IPS DF 4.7 (cell line): ENCODE results near the gene CKAP2.
"Not testable (repeated sequence)": the region's sequence is repeated elsewhere in the genome, so short reads cannot be mapped to it uniquely, and the experiment has no call there.

ENCODE experiments used
- DNase-seq: peaks from one replicate; pipeline ENCODE4 v3.0.0-alpha.2; 2013; ENCODE audit warnings: low spot score; ENCODE audit errors: extremely low read depth

The CKAP2 gene

DNA sequence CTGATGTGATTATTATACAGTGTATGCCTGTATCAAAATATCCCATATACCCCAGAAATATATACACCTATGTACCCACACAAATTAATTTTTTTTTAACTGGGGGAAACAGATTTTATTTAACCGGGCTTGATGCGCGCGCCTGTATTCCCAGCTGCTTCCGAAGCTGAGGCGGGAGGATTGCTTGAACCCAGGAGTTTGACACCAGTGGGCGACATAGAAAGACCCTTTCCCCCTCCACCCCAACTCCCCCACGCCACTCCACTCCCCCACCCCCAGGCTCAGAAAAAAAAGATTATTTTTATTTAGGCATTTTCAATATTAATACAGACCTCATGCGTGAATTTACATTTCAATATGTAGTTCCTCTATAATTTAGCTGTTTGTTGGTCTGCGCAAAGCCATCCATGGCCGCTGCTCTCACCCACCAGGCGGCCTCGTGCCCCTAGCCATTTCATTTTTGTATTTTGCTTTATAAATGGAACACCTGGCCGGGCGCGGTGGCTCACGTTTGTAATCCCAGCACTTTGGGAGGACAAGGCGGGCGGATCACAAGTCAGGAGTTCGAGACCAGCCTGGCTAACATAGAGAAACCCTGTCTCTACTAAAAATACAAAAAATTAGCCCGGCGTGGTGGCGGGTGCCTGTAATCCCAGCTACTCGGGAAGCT is 4.0 kb upstream of the CKAP2 start:
- DNase-seq: no peak

DNA sequence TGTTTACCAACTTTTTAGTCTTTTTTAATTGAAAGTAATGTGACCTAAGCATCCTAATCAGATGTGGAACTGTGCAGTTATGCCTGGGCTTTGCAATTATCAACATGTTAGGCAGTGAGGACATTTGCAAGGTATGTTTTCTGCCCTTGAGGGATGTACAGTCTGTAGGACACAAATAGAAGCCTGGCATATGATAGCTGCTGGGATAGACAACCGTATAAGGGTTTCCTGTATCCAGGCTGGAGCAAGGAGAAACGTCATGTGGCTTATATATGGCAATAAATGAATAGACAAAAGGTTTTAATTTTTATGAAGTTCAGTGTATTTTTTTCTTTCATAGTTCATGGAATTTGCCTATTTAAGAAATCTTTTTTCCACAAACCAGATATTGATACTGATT is 2.8 kb upstream of the CKAP2 start:
- DNase-seq: no peak

GRCh38 chr13:52454459-52454819 is 839 bp upstream of the CKAP2 start:
- no peak for DNase-seq

DNA sequence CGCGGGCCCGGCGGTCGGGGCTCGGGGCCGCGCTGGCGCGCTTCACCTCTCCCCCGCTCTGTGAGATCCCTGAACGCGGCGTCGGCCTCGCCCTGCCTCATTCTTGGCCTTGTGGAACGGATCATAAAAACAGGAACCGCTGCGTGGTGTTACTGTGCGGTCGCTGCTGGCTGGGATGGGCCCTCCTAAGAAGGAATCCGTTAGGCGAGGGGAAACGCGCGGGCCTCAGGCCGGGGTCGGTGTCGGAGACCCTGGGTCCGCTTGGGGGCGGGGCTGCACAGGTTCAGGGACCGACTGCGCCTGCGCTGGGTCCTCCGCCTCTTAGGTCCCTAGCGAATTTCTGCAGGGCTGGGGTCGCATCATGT is 381 bp downstream of the CKAP2 start:
- peak; percentile 14 for DNase-seq

DNA sequence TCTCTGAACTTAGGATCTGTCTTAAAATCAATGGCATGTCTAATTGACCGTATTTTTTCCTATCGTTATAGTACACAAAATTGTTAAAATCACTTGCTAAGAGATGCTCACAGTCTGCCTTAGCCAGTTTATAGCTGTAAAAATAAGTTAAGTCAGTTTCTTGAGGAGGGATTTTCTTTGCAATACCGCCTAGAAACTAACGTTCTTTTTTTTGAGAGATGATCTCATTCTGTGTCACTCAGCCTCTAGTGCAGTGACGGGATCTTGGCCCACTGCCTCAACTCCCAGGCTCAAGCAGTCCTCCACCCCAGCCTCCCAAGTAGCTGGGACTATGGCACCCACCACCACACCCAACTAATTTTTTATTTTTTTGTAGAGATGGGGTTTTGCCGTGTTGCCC is 4.4 kb downstream of the CKAP2 start:
- no peak for DNase-seq

DNA sequence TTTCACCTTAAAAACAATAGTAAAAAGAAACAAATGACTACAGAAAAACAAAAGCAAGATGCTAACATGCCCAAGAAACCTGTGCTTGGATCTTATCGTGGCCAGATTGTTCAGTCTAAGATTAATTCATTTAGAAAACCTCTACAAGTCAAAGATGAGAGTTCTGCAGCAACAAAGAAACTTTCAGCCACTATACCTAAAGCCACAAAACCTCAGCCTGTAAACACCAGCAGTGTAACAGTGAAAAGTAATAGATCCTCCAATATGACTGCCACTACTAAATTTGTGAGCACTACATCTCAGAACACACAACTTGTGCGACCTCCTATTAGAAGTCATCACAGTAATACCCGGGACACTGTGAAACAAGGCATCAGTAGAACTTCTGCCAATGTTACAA is 6.0 kb downstream of the CKAP2 start:
- no peak for DNase-seq

DNA sequence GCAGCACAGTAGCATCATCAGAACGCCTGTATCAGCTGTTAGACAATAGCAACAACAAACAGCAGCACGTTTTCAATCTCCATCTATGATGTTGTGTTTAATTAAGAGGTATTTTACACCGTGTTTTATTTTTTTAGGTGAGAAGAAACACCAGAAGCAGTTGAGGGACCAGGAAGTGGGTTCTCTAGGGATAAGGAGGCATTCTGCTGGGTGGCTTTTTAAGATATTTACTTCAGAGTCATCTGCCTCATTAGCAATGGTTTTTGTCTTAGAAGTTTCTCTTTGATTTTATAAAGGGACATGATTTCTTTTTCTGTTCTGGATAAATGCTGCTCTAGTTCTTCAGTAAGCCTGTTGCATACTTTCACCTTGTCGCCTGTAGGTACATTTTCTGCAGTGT is 8.2 kb downstream of the CKAP2 start:
- no peak for DNase-seq

- DNase-seq: not testable (repeated sequence)
Observed at GRCh38 chr13:52468487-52468886, 13.2 kb downstream of the CKAP2 start.

DNA sequence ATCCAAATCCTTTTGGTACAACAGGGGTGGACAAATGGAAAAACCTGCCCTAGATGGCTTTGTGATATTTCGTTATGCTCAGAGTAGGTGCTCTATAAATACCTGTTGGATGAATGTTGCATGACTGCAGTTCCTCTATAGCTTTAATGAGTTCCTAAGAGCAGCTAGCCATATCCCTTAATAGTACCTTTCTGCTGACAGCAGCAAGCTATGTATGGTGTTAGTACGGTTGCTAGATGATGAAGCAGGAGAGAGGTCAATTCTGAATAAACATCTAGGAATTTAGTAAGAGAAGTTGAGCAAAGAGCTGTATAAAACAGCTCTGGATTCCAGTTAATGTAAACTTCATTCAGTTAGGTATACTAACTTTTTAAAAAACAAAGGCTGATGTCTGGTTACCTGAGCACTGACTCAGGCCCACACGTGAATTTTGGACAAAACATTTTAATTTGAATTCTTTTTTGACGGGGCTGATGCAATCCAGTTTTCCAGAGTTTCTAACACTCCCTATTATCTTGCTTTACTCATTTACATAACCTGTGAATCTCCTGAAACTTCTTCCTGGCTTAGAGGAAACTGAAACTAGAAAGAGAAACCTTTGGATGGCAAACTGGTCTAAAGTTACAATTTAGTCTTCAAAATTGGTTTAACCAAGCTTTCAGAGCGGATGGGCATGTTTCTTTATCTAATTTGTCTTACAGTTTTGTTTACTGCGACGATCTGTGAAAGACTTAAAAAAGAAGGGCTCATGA is 25.6 kb downstream of the CKAP2 start:
- DNase-seq: not testable (repeated sequence)

DNA sequence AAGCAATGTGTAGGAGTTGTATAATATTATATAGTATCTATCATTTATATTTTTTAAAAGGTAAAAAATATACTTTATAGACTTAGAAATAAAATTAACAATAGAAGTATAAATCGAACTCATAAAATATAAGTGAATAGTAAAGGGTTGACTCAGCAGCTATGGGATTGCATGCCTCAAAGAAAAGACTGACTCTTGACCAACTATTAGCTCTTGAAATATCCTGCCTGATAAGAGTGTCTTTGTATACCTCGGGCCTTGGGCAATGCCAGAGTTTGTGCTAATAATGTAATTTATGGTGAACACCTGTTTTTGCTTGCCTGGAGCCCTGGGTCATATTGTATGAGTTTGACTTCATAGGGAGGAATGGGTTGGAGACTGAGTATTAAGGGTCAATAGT is 31.8 kb downstream of the CKAP2 start:
- not testable (repeated sequence) for DNase-seq

GRCh38 chr13:52488763-52489162 is 33.5 kb downstream of the CKAP2 start:
- DNase-seq: not testable (repeated sequence)

DNA sequence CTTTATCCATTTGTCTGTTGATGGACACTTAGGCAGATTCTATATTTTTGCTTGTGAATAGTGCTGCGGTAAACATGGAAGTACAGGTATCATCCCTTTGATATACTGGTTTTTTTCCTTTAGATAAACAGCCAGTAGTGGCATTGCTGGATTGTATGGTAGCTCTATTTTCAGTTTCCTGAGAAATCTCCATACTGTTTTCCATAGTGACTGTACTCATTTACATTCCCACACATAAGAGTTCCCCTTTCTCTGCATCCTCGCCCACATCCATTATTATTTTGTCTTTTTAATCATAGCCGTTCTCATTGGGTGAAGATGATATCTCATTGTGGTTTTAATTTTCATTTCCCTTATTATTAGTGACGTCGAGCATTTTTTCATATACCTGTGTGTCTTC is 35.7 kb downstream of the CKAP2 start:
- DNase-seq: not testable (repeated sequence)

DNA sequence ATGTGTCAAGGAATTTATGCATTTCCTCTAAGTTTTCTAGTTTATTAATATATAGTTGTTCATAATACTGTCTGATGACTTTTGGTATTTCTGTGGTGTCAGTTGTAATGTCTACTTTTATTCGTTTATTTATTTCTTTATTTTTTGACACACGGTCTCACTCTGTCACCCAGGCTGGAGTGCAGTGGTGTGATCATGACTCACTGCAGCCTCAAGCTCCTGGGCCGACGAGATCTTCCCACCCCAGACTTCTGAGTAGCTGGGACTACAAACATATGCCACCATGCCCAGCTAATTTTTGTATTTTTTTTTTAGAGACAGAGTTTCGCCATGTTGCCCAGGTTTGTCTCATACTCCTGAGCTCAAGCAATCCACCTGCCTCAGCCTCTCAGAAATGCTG is 39.0 kb downstream of the CKAP2 start:
- DNase-seq: not testable (repeated sequence)

- not testable (repeated sequence) for DNase-seq
Observed at GRCh38 chr13:52497979-52498378, 42.7 kb downstream of the CKAP2 start.

GRCh38 chr13:52502277-52502676 is 47.0 kb downstream of the CKAP2 start:
- DNase-seq: not testable (repeated sequence)

GRCh38 chr13:52505843-52506242 is 50.6 kb downstream of the CKAP2 start:
- not testable (repeated sequence) for DNase-seq

DNA sequence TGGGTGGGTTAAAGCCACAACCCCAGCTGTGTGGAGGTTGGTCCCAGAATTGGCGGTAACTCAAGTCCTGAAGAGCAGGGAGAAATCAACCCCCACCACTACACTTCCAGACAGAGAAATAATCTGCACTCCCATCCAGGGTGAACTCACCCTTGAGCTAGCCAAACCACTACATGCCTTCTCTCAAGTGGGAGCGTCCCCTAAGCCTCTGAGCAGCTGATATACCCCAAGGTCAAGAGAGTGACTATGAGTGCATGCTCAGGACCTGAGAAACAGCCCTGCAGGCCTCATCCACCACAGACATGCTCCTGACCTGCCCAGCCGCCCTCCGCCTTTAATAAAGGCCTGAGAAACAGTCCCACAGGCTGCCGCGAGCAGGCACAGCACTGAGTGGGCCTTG is 54.3 kb downstream of the CKAP2 start:
- DNase-seq: not testable (repeated sequence)

- DNase-seq: not testable (repeated sequence)
Observed at GRCh38 chr13:52510221-52510797, 55.0 kb downstream of the CKAP2 start.

DNA sequence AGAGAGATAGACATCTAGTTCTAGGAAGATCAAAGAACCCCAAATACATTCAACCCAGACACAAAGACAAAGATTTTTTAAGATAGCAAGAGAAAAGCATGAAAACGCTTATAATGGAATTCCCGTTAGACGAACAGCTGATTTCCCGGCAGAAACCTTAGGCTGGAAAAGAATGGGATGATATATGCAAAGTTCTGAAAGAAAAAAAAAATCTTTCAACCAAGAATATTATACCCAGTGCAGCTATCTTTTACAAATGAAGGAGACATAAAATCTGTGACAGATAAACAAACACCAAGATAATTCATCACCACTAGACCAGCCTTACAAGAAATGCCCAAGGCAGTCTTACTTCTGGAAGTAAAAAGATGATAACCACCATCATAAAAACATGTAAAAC is 56.3 kb downstream of the CKAP2 start:
- not testable (repeated sequence) for DNase-seq

- DNase-seq: not testable (repeated sequence)
Observed at GRCh38 chr13:52513957-52514596, 58.8 kb downstream of the CKAP2 start.

DNA sequence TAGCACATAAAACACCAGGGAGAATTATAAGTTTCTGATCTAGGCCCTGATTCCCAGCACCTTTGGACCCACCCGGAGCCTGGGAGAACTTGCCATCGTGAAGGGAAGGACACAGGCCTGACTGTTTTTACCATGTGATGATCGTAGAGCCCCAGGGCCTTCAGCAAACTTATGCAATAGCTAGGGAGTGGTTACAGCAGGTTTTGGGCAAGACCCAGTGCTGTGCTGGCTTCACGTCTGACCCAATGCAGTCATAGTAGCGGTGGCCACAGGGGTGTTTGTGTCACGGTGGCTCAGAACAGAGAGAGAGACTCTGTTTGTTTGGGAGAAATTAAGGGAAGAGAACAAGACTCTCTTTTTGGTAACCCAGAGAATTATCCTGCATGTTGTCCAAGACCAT is 68.0 kb downstream of the CKAP2 start:
- DNase-seq: not testable (repeated sequence)
